Left ventricle myocardium inferior (tissue), 1 donor: ENCODE data around the gene DPP10. TPM values are rescaled to one million over a fixed set of nuclear protein-coding genes. Genes with fewer than 3 reads are reported as not detected.
"Not testable (repeated sequence)": the region's sequence is repeated elsewhere in the genome, so short reads cannot be mapped to it uniquely, and the experiment has no call there.

Experiments
- DNase-seq: peaks from one replicate; pipeline ENCODE4 v3.0.0-alpha.2; 2020
- H3K27ac ChIP-seq: fragments of 200-600 bp; replicated peaks from 2 replicates; pipeline ENCODE4 v1.8.0; 2021
- H3K27me3 ChIP-seq: fragments of 200-600 bp; 2 replicates; pipeline ENCODE4 v1.8.0; 2021; ENCODE audit warnings: low read depth
- H3K36me3 ChIP-seq: fragments of 200-600 bp; 2 replicates; pipeline ENCODE4 v1.8.0; 2021
- H3K4me1 ChIP-seq: fragments of 200-600 bp; 2 replicates; pipeline ENCODE4 v1.8.0; 2021
- H3K4me3 ChIP-seq: fragments of 200-600 bp; 2 replicates; pipeline ENCODE4 v1.8.0; 2021; ENCODE audit warnings: mild to moderate bottlenecking, moderate library complexity
- H3K9me3 ChIP-seq: fragments of 200-600 bp; replicated peaks from 2 replicates; pipeline ENCODE4 v1.8.0; 2021
- intact Hi-C: fragments of 100-400 bp; cut with micrococcal nuclease; formaldehyde crosslinking; loops from one replicate; pipeline ENCODE4 v1.11.0; 2022
- total RNA-seq: library from RNA; stranded (reverse); fragmentation: NEBNext Ultra II Directional; extraction: Animal tissue kit (Norgen Biotek cat#: 25700); gene quantifications from one replicate; pipeline ENCODE4 v1.2.1, GENCODE V29; 2021
- TF ChIP-seq, protein P1 (sequence below): fragments of 200-600 bp; IDR thresholded peaks from 2 replicates; pipeline ENCODE4 v1.8.0; 2021; ENCODE audit warnings: antibody characterized with exemption, mild to moderate bottlenecking, borderline replicate concordance
- donor health status: DM: no; HTN: yes; CAD: no; lungs with severe emphysema.

The DPP10 gene
- total RNA-seq, 1 donor from 2014 or later = 0.16 TPM

DNA sequence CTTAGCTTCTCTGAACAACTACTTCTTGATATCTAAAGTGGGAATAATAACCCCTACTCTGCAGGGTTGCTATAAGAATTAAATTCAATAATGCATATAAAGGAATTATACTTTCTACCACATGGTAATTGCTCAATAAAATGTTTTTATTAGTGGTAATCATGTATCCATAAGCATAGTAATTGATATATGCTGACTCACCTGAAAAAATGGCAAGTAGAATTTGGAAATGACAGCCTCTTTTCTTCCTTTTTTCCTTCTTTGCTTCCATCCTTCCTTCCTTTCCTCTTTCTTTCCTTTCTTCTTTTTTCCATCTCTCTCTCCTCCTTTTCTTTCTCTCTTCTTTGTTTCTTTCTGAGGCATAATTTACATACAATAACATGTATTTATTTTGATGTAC, 65.3 kb downstream of the DPP10 start:
- Histone ChIP-seq H3K36me3 (no peaks in the 10 kb centered on the region), H3K27me3 (no peaks in the 10 kb centered on the region), H3K9me3 (peaks cover 10% of the 10 kb centered on the region), H3K4me3 (no peak overlapping the region), H3K4me1 (no peaks in the 10 kb centered on the region), H3K27ac (no peak overlapping the region)
- TF ChIP-seq, protein P1, sequence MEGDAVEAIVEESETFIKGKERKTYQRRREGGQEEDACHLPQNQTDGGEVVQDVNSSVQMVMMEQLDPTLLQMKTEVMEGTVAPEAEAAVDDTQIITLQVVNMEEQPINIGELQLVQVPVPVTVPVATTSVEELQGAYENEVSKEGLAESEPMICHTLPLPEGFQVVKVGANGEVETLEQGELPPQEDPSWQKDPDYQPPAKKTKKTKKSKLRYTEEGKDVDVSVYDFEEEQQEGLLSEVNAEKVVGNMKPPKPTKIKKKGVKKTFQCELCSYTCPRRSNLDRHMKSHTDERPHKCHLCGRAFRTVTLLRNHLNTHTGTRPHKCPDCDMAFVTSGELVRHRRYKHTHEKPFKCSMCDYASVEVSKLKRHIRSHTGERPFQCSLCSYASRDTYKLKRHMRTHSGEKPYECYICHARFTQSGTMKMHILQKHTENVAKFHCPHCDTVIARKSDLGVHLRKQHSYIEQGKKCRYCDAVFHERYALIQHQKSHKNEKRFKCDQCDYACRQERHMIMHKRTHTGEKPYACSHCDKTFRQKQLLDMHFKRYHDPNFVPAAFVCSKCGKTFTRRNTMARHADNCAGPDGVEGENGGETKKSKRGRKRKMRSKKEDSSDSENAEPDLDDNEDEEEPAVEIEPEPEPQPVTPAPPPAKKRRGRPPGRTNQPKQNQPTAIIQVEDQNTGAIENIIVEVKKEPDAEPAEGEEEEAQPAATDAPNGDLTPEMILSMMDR = no peak
- intact Hi-C loops = no loop called here
- DNase-seq = no peak

DNA sequence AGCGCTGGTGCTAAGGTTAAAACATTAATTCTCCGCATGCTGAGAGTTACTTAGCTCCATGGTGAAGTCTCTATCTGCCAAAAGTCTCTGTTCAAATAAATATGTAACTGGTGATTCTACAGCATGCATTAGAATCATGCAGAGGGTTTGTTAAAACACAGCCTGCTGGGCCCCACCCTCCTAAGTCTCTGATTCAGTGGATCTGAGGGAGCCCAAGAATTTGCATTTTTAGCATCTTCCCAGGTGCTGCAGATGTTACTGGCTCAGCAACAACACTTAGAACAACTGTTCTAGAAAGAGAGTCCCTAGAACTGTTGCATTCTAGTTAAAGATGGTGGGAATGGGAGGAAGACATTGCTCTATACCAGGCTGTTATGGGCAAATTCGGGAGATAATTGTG, 73.4 kb downstream of the DPP10 start:
- H3K27ac ChIP-seq = no peak overlapping the region
- intact Hi-C loops = no loop called here
- H3K4me3 ChIP-seq = no peak overlapping the region
- no peaks in the 10 kb centered on the region for H3K27me3 ChIP-seq
- TF ChIP-seq, protein P1 = no peak
- H3K36me3 ChIP-seq = no peaks in the 10 kb centered on the region
- no peaks in the 10 kb centered on the region for H3K9me3 ChIP-seq
- DNase-seq = no peak
- H3K4me1 ChIP-seq = no peaks in the 10 kb centered on the region

DNA sequence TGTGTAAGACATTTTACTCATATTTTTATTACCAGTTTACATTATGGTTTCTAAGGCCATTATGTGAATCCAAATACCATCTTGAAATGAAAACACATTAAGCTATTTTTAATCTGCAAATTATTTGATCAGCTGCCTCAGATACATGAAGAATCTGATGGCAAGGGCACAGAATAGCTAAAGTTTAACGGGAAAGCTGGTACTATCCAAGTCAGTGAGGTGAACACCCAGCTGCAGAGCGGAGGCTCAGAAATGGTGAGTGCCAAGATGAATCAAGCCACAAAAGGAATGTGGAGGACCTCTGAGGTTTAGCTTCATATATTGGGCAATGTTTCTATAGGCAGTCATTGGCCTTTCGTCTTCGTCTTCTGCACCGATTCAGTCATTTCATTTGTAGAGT, 75.1 kb downstream of the DPP10 start:
- Histone ChIP-seq H3K36me3 (no peaks in the 10 kb centered on the region), H3K27ac (no peak overlapping the region), H3K27me3 (no peaks in the 10 kb centered on the region), H3K9me3 (no peaks in the 10 kb centered on the region), H3K4me1 (no peaks in the 10 kb centered on the region), H3K4me3 (no peak overlapping the region)
- TF ChIP-seq, protein P1 = no peak
- no peak for DNase-seq
- intact Hi-C loops = no loop called here

DNA sequence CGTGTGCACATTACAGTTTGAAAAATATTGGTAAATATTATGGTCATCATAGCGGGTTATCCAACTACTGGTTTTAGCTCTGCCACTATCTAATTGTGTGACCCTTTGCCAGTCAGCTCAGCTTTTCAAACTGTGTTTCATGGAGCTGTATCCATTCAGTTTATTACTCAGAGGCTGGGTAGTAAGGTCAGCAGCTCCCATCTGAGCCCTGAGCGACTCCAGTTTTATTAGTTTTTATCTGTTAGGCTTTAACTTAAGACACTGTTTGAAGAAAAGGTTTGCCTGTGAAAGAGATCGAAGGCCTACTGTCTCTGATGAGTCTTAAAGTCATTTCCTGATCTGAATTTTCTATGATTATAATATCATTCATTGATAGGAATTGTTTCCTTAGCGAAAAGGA, 76.3 kb downstream of the DPP10 start:
- TF ChIP-seq, protein P1 = no peak
- Histone ChIP-seq H3K4me3 (no peak overlapping the region), H3K36me3 (no peaks in the 10 kb centered on the region), H3K9me3 (no peaks in the 10 kb centered on the region), H3K27me3 (no peaks in the 10 kb centered on the region), H3K27ac (no peak overlapping the region), H3K4me1 (no peaks in the 10 kb centered on the region)
- DNase-seq = no peak
- intact Hi-C loops = no loop called here

DNA sequence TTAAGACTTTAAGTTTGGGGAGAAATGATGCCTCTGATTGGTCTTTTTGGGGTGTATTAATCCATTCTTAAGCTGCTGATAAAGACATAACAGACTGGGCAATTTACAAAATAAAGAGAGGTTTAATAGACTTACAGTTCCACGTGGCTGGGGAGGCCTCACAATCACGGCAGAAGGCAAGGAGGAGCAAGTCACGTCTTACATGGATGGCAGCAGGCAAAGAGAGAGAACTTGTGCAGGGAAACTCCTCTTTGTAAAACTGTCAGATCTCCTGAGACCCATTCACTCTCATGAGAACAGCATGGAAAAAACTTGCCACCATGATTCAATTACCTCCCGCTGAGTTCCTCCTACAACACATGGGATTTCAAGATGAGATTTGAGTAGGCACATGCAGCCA, 80.2 kb downstream of the DPP10 start:
- H3K36me3 ChIP-seq, H3K9me3 ChIP-seq, intact Hi-C loops, H3K27me3 ChIP-seq, H3K4me3 ChIP-seq, H3K4me1 ChIP-seq, H3K27ac ChIP-seq, DNase-seq: not testable (repeated sequence)

DNA sequence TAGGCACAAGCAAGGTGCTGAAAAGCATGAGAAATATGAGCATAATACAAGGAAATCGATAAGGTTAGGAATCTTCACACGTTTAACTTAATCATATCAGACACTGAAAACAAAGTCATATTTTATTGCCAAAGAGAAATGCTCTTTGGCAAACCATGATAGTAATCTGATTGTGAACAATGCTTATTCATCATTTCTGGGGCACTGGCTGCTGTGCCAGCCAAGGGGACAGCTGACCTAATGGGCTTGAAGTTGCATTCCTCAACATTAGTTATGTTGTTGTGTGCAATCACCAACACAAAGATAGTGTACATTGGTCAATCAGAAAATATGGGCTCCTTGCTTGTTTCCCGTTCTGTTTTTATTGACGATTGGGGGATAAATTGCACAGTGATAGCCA, 83.5 kb downstream of the DPP10 start:
- no peaks in the 10 kb centered on the region for H3K27me3 ChIP-seq
- no peak for DNase-seq
- intact Hi-C loops = no loop called here
- H3K9me3 ChIP-seq = no peaks in the 10 kb centered on the region
- no peaks in the 10 kb centered on the region for H3K4me1 ChIP-seq
- no peak overlapping the region for H3K27ac ChIP-seq
- TF ChIP-seq, protein P1 = no peak
- no peak overlapping the region for H3K4me3 ChIP-seq
- no peaks in the 10 kb centered on the region for H3K36me3 ChIP-seq
